ENCODE measurements around the gene ARHGEF7. TPM values are rescaled to one million over a fixed set of nuclear protein-coding genes. Genes with fewer than 3 reads are reported as not detected.
A peak's percentile ranks its signal among the peaks of the same experiment; 100 is the strongest.

The ARHGEF7 gene
- total and polyA plus RNA-seq, 8 donors: 52.8 to 86.0 (median 72.2) TPM

GRCh38 chr13:111181977-111182376 is 66.9 kb downstream of the ARHGEF7 start:
- Histone ChIP-seq H3K36me3 (no peaks in the 10 kb centered on the region), H3K4me1 (peaks cover 6 to 41% of the 10 kb centered on the region in 2 donors), H3K27me3 (no peaks in the 10 kb centered on the region), H3K4me3 (no peak overlapping the region), H3K9me3 (no peaks in the 10 kb centered on the region), H3K27ac (no peak overlapping the region)
- ATAC-seq: no peak
- no peak for DNase-seq
- intact Hi-C loops (cut with DNase I): no loop called here
- TF ChIP-seq, protein P1, sequence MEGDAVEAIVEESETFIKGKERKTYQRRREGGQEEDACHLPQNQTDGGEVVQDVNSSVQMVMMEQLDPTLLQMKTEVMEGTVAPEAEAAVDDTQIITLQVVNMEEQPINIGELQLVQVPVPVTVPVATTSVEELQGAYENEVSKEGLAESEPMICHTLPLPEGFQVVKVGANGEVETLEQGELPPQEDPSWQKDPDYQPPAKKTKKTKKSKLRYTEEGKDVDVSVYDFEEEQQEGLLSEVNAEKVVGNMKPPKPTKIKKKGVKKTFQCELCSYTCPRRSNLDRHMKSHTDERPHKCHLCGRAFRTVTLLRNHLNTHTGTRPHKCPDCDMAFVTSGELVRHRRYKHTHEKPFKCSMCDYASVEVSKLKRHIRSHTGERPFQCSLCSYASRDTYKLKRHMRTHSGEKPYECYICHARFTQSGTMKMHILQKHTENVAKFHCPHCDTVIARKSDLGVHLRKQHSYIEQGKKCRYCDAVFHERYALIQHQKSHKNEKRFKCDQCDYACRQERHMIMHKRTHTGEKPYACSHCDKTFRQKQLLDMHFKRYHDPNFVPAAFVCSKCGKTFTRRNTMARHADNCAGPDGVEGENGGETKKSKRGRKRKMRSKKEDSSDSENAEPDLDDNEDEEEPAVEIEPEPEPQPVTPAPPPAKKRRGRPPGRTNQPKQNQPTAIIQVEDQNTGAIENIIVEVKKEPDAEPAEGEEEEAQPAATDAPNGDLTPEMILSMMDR (IDR thresholded peaks at IDR 0.05): no peak

- H3K4me1 ChIP-seq: peaks cover 6 to 36% of the 10 kb centered on the region in 2 donors
- intact Hi-C loops (cut with DNase I): no loop called here
- TF ChIP-seq, protein P1 (IDR thresholded peaks at IDR 0.05): no peak
These were observed 68.1 kb downstream of the ARHGEF7 start for GRCh38 chr13:111183087-111183645.

DNA sequence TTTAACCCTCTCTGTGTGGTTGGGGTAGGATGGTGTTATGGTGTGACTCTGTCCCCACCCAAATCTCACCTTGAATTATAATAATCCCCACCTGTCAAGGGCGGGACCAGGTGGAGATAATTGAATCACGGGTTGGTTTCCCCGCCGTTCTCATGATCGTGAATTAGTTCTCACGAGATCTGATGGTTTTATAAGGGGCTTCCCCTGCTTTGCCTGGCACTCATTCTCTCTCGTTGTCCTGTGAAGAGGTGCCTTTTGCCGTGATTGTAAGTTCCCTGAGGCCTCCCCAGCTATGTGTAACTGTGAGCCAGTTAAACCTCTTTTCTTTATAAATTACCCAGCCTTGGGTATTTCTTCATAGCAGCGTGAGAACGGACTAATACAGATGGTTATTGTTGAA is 68.8 kb downstream of the ARHGEF7 start:
- H3K27ac ChIP-seq: no peak overlapping the region
- intact Hi-C loops (cut with DNase I): no loop called here
- H3K9me3 ChIP-seq: no peaks in the 10 kb centered on the region
- H3K36me3 ChIP-seq: peaks cover 0 to under 1% of the 10 kb centered on the region in 2 donors
- H3K4me3 ChIP-seq: no peak overlapping the region
- TF ChIP-seq, protein P1 (IDR thresholded peaks at IDR 0.05): no peak
- ATAC-seq (no peak), DNase-seq (no peak)
- H3K4me1 ChIP-seq: peaks cover 6 to 38% of the 10 kb centered on the region in 2 donors
- H3K27me3 ChIP-seq: no peaks in the 10 kb centered on the region

More at GRCh38 chr13:111183087-111183645, 68.1 kb downstream of the ARHGEF7 start:
- no peak overlapping the region for H3K27ac ChIP-seq
- DNase-seq: no peak
- ATAC-seq: no peak
- H3K27me3 ChIP-seq: no peaks in the 10 kb centered on the region
- H3K4me3 ChIP-seq: no peak overlapping the region
- H3K9me3 ChIP-seq: no peaks in the 10 kb centered on the region
- no peaks in the 10 kb centered on the region for H3K36me3 ChIP-seq

DNA sequence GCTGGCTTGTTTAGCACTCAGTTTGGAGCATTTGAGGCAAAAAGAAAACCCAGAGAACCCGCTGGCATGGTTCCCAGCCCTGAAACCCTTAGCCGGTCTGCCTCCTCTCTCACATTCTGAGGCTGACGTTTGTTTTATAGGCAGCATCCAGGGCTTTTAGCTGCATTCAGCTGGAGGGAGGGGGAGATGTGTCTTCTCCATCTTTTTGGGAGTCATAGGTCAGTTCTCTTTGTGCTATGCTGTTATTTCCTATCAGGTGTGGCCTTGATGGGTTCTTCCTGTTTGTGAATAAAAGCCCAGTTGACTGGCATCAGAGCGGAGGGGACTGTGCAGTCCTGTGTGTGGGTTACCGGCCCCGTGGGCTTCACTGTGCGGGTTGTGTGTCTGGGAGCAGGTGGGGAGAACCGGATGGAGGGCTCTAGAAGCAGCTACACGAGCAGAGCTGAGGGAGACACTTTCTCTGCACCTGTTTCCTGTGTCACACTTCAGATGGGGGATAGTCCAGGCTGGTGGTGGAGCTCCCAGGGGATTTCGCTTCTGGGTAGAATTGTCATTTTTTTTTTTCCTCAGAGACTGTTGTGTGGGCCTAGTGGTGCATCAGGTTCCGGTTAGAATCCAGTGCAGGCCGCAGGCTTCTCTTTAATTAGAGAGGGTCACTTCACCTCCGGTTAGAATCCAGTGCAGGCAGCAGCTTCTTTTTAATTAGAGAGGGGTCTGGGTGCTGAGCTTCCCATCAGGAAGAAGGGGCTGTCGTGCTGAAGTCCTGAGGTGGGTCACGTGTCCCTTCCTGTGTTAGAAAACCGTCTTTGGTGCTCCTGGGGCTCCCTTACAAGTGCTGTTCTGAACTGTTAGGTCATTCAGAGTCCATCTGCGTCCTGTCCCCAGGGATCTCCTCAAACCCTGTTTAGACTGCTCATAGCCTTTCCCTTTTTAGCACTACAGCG is 69.6 kb downstream of the ARHGEF7 start:
- peak overlapping the region in 1 of 2 donors; percentile 25 for H3K27ac ChIP-seq
- H3K4me1 ChIP-seq: peaks cover 6 to 44% of the 10 kb centered on the region in 2 donors
- peaks cover 0 to 8% of the 10 kb centered on the region in 2 donors for H3K36me3 ChIP-seq
- no peak overlapping the region for H3K4me3 ChIP-seq
- no peaks in the 10 kb centered on the region for H3K27me3 ChIP-seq
- ATAC-seq (peak; percentile 30), DNase-seq (no peak)
- TF ChIP-seq, protein P1 (IDR thresholded peaks at IDR 0.05): no peak
- intact Hi-C loops (cut with DNase I): no loop called here
- H3K9me3 ChIP-seq: no peaks in the 10 kb centered on the region

GRCh38 chr13:111186305-111186935 is 71.3 kb downstream of the ARHGEF7 start:
- TF ChIP-seq, protein P1 (IDR thresholded peaks at IDR 0.05): no peak
- Histone ChIP-seq H3K27ac (no peak overlapping the region), H3K9me3 (no peaks in the 10 kb centered on the region), H3K36me3 (peaks cover 0 to 8% of the 10 kb centered on the region in 2 donors), H3K4me3 (no peak overlapping the region), H3K4me1 (peaks cover 6 to 51% of the 10 kb centered on the region in 2 donors), H3K27me3 (no peaks in the 10 kb centered on the region)
- ATAC-seq (no peak), DNase-seq (no peak)
- intact Hi-C loops (cut with DNase I): no loop called here
